GM18502 (cell line): Measurements from ENCODE around the gene PRKD3.

Experiments used
- ATAC-seq: cut with Tn5 transposase; IDR thresholded peaks from one replicate; pipeline ENCODE4 v1.9.1; 2021; ENCODE audit warnings: mild to moderate bottlenecking; ENCODE audit not compliant: unreplicated experiment, poor library complexity

Gene PRKD3

DNA sequence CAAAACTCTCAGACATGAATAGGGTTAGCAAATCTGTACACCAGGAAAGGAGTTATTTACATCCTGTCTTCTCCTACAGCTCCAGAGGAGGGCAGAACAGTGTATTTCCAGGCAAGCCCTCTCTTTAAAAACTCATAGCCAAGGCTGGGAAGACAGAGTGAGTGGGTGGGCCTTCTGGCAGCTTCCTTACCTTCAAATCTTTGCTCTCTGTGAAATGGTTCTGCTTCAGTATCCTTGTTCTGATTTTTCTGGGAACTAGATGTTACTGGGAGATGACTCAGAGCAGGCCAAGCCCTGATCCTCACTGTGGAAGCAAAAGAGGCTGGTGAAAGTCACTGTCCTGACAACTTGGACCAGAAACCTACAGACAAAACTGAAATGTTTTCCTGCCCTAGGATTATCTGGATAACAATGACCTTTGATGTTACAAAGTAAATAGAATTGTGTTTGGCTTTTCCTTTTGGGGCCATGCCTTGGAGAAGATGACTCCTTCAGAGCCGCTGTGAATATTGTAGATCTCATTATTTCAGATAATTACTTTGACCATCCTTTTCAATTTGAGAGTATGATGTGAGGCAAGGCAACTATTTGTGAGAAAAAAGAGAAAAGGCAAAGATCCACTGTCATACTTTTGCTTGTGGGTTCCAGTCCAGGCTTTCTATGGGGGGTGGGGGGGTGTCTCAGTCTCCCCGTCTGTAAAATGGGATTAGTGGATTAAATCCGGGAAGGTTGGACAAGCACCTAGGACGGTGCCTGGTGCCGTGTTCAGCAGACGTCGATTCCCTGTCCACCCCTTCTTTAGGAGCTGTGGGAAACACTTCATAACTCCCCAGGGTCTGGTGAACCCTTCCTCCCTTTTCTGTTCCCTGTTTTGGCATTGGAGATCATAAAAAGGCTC lies 19.2 kb upstream of the PRKD3 start:
- no peak for ATAC-seq

DNA sequence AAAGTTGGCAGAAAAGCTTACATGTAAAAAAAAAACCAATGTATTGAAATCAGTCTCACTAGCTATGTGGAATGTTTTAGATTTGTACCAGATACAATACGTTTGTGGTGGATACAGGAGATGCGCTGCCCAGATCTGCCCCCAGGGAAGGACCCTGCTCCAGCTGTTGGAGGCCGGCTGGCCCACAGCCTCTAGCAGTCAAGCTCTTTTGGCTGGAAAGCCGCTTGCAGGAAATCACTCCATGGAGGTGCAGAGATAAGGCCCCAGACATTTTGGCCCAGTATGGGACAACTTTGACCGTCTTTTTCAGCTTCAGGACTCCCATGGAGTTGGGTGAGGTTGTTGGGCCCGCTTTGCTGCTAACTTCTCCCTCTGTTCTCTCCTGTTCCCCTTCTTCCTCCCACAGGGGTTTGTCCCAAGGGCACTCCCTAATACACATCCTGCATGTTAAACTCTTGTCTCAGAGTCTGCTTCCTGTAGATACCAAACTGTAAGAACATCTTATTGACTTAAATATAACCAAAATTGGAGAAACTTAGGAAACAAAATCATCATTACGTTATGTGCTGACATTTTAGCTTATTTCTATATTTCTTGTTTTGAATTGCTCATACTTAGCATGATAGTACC lies 18.1 kb upstream of the PRKD3 start:
- no peak for ATAC-seq

DNA sequence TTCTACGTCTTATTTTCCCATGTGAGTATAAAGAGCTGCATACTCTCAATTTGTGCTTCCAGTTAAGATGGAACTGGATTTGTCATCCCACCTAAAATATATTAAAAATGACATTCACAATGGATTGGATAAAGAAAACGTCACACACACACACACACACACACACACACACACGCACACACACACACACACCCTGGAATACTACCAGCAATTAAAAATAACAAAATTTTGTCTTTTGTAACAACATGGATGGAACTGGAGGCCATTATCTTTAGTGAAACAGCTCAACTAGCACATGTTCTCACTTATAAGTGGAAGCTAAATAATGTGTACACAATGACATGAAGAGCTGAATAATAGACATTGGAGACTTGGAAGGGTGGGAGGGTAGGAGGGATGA lies 16.0 kb upstream of the PRKD3 start:
- no peak for ATAC-seq

DNA sequence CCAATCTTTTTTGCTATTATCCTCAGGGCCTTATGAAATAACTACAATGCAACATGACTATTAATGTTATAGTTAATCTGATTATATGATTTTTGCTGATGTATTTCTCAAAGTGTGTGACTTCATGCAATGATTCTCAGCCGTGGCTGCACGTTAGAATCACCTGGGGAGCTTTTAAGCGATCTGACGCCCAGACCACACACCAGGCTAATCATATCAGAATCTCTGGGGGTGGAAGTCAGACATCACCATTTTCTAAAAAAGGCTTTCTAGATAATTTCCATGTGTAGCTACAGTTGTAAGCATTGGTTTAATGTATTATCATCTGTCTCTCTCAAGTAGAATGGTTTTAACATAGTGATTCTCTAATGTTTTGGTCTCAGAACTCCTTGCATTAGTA lies 14.3 kb upstream of the PRKD3 start:
- no peak for ATAC-seq

DNA sequence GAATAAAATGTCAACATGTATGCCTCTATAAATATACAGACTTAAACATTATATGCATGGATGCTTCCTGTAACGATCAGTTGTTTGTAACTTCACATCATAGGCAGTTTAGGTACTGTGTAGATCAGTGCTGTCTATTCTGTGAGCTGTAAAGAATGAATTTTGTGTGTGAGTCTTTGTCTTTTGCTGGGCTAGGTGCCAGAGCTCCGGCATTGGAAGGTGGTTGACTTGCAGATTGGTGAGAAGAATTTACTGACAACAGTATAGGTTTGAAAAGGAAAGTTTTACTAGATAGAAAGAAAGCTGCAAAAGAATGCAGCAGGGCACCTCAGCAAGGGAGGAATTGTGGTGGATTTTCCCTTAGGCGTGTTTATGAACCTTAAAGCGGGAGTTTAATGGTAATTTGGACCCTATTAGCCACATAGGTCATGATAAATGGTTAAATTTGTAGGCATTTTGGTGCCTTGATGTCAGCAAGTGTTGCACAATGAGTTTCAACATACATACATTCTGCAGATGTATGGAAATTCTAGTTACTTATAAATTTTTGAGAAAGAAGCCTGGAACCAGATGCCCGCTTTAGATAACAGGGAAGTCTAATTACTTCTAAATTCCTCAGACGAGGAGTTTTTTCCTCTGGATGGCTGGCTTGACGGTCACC lies 13.1 kb upstream of the PRKD3 start:
- ATAC-seq = no peak

DNA sequence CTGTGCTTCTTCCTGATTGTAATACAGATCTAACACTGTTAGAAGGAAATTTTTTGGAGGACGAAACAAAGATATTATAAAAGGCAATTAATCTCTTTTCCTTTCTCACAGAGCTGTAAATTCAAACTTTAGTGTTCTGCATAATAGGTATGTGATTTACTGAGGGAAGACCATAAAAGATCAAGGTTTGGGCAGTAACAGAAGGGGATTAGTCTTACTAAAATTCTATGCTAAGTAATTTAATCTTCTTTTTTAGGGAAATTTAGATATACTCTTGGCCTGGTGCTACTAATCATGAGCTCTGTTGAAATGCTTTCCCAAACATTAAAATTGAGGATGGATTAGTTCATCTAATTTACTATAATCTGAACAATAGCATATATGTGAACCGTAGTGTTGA lies 11.0 kb upstream of the PRKD3 start:
- ATAC-seq = no peak

GRCh38 chr2:37333256-37333655 lies 8.6 kb upstream of the PRKD3 start:
- no peak for ATAC-seq

GRCh38 chr2:37332560-37332959 lies 7.9 kb upstream of the PRKD3 start:
- ATAC-seq = no peak

DNA sequence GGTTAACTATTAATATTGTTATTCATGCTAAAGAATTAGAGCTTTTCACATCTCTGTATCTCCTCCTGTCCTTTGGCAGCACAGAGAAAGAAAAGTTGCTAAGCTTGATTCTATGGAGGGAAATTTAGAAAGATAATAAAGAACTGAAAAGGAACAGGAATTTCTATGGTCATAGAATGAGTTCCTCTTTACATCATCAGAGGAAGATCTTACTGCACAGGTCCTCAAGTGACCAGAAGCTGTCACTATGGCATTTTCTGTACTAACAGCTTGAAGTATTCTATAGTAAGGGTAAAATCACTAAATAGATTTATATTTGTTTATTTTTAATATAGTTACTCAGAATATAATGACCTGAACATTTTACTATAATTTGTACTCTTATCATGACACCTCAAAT lies 6.0 kb upstream of the PRKD3 start:
- no peak for ATAC-seq

GRCh38 chr2:37326866-37327634 lies 2.4 kb upstream of the PRKD3 start:
- no peak for ATAC-seq

DNA sequence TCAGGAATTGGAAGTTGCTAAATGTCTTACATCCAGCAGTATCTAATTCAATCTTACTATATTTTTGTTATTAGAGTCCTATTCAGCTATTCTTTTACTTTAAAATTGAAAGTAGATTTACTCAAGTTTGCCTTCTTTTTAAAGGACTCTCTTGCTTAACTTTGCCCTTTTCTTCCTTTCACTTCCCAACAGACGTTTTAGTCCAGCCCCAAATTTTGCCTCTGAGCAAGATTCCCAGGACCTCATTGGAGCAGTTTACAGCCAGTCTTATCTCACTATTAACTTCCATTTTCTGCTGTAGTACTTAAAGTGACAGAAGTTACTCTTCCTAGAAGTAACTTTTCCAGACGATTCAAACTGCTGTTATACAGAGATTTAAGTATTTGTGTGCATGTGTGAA lies 1.7 kb upstream of the PRKD3 start:
- no peak for ATAC-seq

- no peak for ATAC-seq
These were observed 1.0 kb upstream of the PRKD3 start for GRCh38 chr2:37325625-37326071.

GRCh38 chr2:37324536-37324785 lies 172 bp downstream of the PRKD3 start:
- ATAC-seq = no peak

- ATAC-seq = peak; percentile 30
These were observed 675 bp downstream of the PRKD3 start for GRCh38 chr2:37323781-37324535.

DNA sequence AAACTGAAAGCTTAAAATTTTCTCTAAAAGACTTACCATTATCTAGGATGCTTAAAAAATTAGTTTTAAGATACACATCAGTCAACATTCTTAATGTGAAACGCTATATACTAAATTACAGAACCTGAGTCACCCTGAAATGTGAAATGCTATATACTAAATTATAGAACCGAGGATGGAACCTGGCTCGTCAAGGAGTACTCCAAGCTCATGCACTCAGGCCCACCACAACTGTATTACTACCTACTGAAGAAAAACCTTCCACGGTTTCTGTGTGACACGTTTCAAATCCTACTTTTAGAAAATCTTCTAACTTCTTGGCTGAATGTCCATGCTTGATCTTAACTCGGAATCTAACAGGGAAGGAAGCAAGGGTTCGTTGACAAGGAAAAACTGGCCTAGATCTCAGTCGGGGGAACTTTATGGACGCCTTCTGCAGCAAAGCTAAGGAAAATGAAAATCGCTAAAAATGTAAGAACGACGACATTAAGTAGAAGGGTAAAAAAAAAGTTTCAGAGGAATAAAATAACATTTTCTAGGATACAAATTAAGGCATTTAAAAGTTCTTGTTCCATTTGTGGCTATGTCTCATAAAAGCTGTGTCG lies 1.4 kb downstream of the PRKD3 start:
- no peak for ATAC-seq

GRCh38 chr2:37322368-37322767 lies 2.3 kb downstream of the PRKD3 start:
- no peak for ATAC-seq

GRCh38 chr2:37321029-37321682 lies 3.5 kb downstream of the PRKD3 start:
- no peak for ATAC-seq

DNA sequence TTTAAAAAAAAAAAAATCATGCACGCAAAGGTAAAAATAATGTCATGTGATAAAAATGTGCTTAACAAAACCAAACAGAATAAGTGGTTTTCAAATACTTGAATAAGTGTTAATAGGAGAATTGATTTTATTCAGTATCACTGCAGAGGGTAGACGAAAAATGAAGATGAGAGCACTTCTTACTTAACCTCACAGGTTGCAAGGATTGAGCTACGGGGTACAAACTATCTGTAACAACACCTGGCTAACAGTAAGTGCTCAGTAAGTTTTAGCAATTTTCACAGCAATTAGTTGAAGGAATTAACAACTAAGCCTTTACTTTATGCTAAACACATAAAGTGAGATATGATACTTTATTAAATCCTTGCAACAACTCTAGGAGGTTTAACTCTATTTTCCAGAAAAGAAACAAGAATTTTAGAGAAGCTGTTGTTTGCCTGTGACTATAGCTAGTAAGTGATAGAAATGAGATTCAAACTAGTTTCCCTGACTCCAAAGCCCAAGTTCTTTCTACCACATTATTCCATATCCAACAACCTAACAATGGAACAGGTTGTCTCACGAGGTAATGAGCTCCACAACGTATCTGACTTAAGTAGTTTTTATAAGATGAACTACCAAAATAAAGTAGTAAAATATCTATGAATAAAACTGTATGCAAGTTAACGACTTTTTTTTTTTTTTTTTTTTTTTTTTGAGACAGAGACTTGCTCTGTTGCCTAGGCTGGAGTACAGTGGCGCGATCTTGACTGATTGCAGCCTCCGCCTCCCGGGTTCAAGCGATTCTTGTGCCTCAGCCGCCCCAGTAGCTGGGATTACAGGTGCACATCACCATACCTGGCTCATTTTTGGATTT lies 4.7 kb downstream of the PRKD3 start:
- ATAC-seq = no peak
